HG03108 (cell line): ENCODE measurements around the gene KRTAP10-5.
"Not testable (repeated sequence)": the region's sequence is repeated elsewhere in the genome, so short reads cannot be mapped to it uniquely, and the experiment has no call there.

Experiments used
- ATAC-seq: cut with Tn5 transposase; IDR thresholded peaks from one replicate; pipeline ENCODE4 v1.9.1; 2021; ENCODE audit warnings: moderate library complexity; ENCODE audit not compliant: unreplicated experiment

The KRTAP10-5 gene

GRCh38 chr21:44550285-44550684, 30.1 kb downstream of the KRTAP10-5 start:
- ATAC-seq: not testable (repeated sequence)

- ATAC-seq: no peak
These were observed 30.7 kb downstream of the KRTAP10-5 start for GRCh38 chr21:44549525-44550211.

GRCh38 chr21:44548922-44549321, 31.5 kb downstream of the KRTAP10-5 start:
- no peak for ATAC-seq

- no peak for ATAC-seq
These were observed 32.0 kb downstream of the KRTAP10-5 start for GRCh38 chr21:44548381-44548780.

- no peak for ATAC-seq
These were observed 32.6 kb downstream of the KRTAP10-5 start for GRCh38 chr21:44547656-44548331.

GRCh38 chr21:44544566-44544965, 35.8 kb downstream of the KRTAP10-5 start:
- no peak for ATAC-seq

- ATAC-seq: no peak
These were observed 37.7 kb downstream of the KRTAP10-5 start for GRCh38 chr21:44542716-44543115.

GRCh38 chr21:44540741-44541288, 39.6 kb downstream of the KRTAP10-5 start:
- no peak for ATAC-seq

- no peak for ATAC-seq
These were observed 40.3 kb downstream of the KRTAP10-5 start, which contains the start of gene KRTAP10-1 for GRCh38 chr21:44539991-44540666. TSS of gene KRTAP10-1 (minus strand) at chr21:44540195. CDS start at chr21:44540150, 45 bp downstream.

GRCh38 chr21:44539046-44539445, 41.4 kb downstream of the KRTAP10-5 start:
- ATAC-seq: no peak

- no peak for ATAC-seq
These were observed 42.2 kb downstream of the KRTAP10-5 start for GRCh38 chr21:44537930-44538911.

GRCh38 chr21:44535963-44536362, 44.4 kb downstream of the KRTAP10-5 start:
- no peak for ATAC-seq

GRCh38 chr21:44534688-44535087, 45.7 kb downstream of the KRTAP10-5 start:
- no peak for ATAC-seq

GRCh38 chr21:44533891-44534627, 46.3 kb downstream of the KRTAP10-5 start:
- ATAC-seq: no peak

GRCh38 chr21:44533121-44533890, 47.1 kb downstream of the KRTAP10-5 start:
- no peak for ATAC-seq

- no peak for ATAC-seq
These were observed 47.7 kb downstream of the KRTAP10-5 start for GRCh38 chr21:44532712-44533111.

- no peak for ATAC-seq
These were observed 48.5 kb downstream of the KRTAP10-5 start for GRCh38 chr21:44531606-44532564.
